ENCODE measurements around the gene KCNQ1. TPM values are rescaled to one million over a fixed set of nuclear protein-coding genes. Genes with fewer than 3 reads are reported as not detected.
A peak's percentile ranks its signal among the peaks of the same experiment; 100 is the strongest.

Gene KCNQ1
- total RNA-seq, 1 donor from 2014 or later, result 1.6 TPM

DNA sequence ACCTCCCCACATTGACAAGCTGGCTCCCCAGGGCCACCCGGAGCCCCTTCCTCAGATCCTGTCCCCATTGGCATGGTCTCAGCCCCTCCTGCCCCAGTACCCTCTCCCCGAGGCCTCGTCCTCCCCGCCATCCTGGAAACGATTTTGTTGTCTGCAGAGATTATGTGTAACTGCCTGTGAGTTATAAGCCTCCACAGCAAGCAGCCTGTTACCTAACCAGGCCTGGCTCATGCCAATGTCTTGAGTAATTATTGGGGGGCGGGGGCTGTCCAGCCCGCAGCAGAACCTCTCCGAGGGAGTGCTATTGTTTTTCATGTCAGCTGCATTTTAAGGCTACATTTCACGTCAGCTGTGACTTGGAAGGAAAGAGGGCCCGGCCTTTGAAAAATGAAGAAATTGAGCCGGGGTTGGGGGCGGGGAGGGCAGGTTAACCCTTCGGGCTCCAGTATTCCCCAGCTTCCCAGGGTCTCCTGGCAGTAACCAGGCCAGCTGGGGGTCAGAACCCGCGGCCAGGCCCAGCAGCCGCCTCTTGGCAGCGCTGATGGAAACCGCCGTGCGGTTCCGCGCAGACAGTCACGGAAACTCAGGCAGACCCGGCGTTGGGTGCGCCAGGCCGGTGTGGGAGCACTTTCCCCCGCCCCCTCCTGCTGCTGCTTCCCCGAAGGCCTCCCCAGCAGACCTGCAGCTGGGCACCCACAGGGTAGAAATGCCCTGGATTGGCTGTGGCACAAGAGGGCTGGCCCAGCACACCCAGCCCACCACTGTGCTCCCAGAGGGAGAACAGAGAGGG lies 381.3 kb downstream of the KCNQ1 start:
- FAIRE-seq, result no peak

DNA sequence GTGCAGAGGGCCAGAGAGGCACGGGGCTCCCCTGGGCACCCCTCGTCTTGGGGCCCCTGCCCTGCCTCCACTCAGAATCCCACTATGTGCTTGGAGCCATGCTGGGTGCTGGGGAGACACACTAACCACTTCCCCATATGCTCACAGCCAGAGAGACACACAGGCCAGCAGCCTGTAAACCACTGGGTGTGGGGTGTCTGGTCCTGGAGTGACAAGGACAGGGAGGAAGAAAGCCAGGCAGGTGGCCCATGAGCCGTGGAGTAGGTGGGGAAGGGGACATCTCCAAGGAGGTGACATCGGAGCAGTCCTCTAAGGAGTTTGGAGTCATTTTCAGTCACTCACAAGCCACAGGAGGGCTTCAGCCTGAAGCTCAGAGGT lies 381.9 kb downstream of the KCNQ1 start:
- TF ChIP-seq, protein P1, sequence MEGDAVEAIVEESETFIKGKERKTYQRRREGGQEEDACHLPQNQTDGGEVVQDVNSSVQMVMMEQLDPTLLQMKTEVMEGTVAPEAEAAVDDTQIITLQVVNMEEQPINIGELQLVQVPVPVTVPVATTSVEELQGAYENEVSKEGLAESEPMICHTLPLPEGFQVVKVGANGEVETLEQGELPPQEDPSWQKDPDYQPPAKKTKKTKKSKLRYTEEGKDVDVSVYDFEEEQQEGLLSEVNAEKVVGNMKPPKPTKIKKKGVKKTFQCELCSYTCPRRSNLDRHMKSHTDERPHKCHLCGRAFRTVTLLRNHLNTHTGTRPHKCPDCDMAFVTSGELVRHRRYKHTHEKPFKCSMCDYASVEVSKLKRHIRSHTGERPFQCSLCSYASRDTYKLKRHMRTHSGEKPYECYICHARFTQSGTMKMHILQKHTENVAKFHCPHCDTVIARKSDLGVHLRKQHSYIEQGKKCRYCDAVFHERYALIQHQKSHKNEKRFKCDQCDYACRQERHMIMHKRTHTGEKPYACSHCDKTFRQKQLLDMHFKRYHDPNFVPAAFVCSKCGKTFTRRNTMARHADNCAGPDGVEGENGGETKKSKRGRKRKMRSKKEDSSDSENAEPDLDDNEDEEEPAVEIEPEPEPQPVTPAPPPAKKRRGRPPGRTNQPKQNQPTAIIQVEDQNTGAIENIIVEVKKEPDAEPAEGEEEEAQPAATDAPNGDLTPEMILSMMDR (IDR thresholded peaks at IDR 0.05; ENCODE audit: insufficient read depth, low read length, severe bottlenecking), result no peak
- FAIRE-seq (no peak), DNase-seq (ENCODE audit: low read depth) (no peak)
- H3K4me3 ChIP-seq (ENCODE audit: low read depth, low read length), result no peak overlapping the region
- no peaks in the 10 kb centered on the region for H3K36me3 ChIP-seq (ENCODE audit: control insufficient read depth, insufficient read depth, low read length)
- no peaks in the 10 kb centered on the region for H3K27me3 ChIP-seq (ENCODE audit: control insufficient read depth, insufficient read depth, low read length)

More for the DNA sequence above, 381.3 kb downstream of the KCNQ1 start:
- DNase-seq (ENCODE audit: low read depth), result peak; percentile 85
- Histone ChIP-seq H3K27me3 (ENCODE audit: control insufficient read depth, insufficient read depth, low read length) (no peaks in the 10 kb centered on the region), H3K36me3 (ENCODE audit: control insufficient read depth, insufficient read depth, low read length) (no peaks in the 10 kb centered on the region), H3K4me3 (ENCODE audit: low read depth, low read length) (no peak overlapping the region)
- TF ChIP-seq, protein P1 (IDR thresholded peaks at IDR 0.05; ENCODE audit: insufficient read depth, low read length, severe bottlenecking), result no peak

DNA sequence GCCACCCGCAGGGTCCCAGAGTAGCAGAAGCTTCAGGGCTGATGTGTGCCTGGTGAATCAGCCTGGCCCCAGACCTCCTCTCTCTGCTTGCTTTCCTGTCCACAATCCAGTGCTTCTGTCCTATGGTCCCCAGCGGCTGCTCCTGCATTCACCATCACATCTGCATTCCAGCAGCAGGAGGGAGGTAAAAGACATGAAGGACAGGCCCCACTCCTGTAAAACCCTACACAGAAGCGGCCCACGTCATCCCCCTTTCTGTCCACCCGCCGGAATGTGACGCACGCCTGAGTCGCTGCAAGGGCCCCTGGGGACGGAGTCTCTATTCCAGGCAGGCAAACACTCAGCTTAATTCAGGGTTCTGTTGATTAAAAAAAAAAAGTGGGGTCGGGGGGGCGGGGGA lies 382.4 kb downstream of the KCNQ1 start:
- Histone ChIP-seq H3K27me3 (ENCODE audit: control insufficient read depth, insufficient read depth, low read length) (no peaks in the 10 kb centered on the region), H3K36me3 (ENCODE audit: control insufficient read depth, insufficient read depth, low read length) (no peaks in the 10 kb centered on the region), H3K4me3 (ENCODE audit: low read depth, low read length) (no peak overlapping the region)
- DNase-seq (ENCODE audit: low read depth) (no peak), FAIRE-seq (no peak)
- TF ChIP-seq, protein P1 (IDR thresholded peaks at IDR 0.05; ENCODE audit: insufficient read depth, low read length, severe bottlenecking), result no peak

DNA sequence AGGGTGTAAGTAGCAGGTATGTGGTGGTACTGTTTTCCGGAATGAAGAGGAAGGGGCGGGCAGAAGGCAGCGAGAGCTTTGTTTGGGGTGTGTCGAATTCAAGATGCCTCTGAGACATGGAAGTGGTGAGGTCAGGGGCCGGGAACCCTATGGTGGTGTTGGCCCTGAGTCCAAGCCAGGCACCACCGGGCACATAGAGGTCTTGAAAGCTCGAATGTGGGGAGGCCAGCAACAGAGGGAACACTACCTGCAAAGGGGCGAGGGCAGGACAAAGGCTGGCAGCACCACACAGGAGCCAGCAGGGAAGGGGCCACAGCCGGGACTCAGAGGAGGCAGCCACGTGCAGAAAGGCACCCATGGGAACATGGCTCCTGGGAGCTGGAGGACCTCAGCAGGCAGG lies 383.0 kb downstream of the KCNQ1 start:
- no peak for FAIRE-seq
- TF ChIP-seq, protein P1 (IDR thresholded peaks at IDR 0.05; ENCODE audit: insufficient read depth, low read length, severe bottlenecking), result no peak
- H3K27me3 ChIP-seq (ENCODE audit: control insufficient read depth, insufficient read depth, low read length), result no peaks in the 10 kb centered on the region
- H3K4me3 ChIP-seq (ENCODE audit: low read depth, low read length), result no peak overlapping the region
- no peaks in the 10 kb centered on the region for H3K36me3 ChIP-seq (ENCODE audit: control insufficient read depth, insufficient read depth, low read length)
- no peak for DNase-seq (ENCODE audit: low read depth)

DNA sequence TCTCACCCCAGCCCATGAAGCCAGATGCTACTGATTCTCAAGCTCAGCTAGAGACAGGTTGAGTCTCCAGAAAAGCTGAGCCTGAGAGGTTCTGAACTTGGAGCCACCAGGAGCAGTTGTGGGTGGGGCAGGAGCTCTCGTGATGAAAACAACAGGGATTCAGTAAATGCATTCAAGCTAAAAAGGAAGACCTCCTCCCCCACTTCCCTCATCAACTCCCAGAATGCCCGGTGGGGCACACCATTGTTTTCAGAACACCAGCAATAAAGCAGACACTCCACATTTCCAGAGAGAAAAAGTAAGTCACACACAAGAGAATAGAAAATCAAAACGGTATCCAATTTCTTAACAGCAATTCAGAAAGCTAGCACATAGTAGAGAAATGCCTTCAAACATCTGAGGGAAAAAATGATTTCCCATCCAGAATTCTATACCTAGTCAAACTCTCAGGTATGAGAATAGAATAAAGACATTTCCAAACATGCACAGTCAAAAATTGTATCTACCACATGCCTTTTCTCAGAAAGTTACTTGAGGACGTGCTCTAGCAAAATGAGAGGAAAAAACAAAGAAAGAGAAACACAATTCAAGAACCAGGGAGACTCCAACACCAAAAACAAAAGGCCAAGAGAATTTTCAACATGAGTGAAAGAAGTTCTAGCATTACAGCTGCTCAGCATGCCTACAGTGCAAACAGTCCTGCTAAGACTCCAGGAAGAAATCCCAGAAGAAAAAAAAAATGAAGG lies 383.9 kb downstream of the KCNQ1 start:
- FAIRE-seq, result peak; percentile 13

More for the DNA sequence above, 383.9 kb downstream of the KCNQ1 start:
- Histone ChIP-seq H3K4me3 (ENCODE audit: low read depth, low read length) (no peak overlapping the region), H3K27me3 (ENCODE audit: control insufficient read depth, insufficient read depth, low read length) (no peaks in the 10 kb centered on the region), H3K36me3 (ENCODE audit: control insufficient read depth, insufficient read depth, low read length) (no peaks in the 10 kb centered on the region)
- DNase-seq (ENCODE audit: low read depth), result no peak
- TF ChIP-seq, protein P1 (IDR thresholded peaks at IDR 0.05; ENCODE audit: insufficient read depth, low read length, severe bottlenecking), result no peak

Data from bronchial epithelial cell (primary cell).